ENCODE measurements around the gene ARSJ.
A peak's percentile ranks its signal among the peaks of the same experiment; 100 is the strongest.

Gene ARSJ

DNA sequence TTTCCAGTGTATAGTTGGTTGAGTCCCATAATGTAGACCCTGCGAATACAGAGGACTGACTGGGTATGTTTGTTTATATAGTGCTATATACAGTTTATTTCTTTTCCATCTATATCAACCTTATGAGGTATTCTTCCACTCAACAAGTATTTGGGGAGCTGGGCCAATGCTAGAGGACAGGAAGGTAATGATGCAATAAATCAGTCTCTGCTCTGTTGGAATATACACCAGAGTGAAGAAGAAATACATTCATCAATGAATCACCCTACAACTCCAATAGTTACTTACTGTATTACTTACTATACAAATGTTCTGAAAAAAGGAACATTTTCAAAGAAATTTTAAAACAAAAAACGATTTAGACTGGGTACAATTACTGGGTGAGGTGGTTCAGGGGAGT, 2.1 kb upstream of the ARSJ start:
- Histone ChIP-seq H3K27me3 (ENCODE audit: control insufficient read depth, insufficient read depth, low read length) (no peaks in the 10 kb centered on the region), H3K4me1 (ENCODE audit: control insufficient read depth, insufficient read depth, low read length) (peaks cover 11% of the 10 kb centered on the region), H3K4me2 (ENCODE audit: low read length) (no peak overlapping the region), H3K36me3 (ENCODE audit: insufficient read depth, low read length) (no peaks in the 10 kb centered on the region), H3K9ac (ENCODE audit: low read depth, low read length) (no peak overlapping the region), H3K9me3 (replicated peaks; ENCODE audit: low read length) (no peaks in the 10 kb centered on the region), H3K4me3 (ENCODE audit: low read length) (no peak overlapping the region)

DNA sequence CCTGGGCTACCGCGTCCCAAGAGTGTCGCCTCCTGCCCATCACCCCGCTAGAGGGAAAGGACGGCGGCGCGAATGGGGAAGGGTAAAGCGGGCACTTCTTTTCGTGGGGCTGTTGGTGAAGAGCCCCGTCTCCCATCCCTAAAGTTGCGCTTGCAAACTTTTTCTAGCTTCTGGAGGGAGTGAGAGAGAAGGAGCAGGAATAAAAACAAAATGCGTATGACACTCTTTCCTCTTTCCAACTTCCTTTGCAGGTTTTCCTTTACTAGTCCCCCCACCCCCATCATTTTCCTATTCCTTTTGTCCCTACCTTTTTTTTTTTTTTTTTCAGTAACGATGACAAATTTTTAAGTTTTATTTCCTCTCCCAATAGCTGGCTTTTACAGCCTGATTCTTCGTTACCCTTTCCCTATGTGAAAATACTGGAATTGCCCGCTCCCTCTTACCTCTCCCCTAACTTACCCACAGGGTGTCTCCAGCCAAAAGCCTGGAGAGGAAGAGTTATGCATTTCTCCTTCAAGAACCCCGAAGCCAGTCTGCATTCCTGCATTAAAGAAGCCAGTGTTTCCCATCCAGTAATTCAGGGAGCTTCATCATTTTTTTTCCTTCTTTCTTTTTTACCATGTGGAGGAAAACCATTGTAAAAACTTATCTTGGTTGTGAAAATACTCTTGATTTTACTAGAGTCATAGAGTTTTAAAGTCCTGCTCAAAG, 613 bp upstream of the ARSJ start:
- Histone ChIP-seq H3K4me3 (ENCODE audit: low read length) (peak overlapping the region; percentile 75), H3K9ac (ENCODE audit: low read depth, low read length) (peak overlapping the region; percentile 91), H3K9me3 (replicated peaks; ENCODE audit: low read length) (no peaks in the 10 kb centered on the region), H3K36me3 (ENCODE audit: insufficient read depth, low read length) (peaks cover under 1% of the 10 kb centered on the region), H3K27me3 (ENCODE audit: control insufficient read depth, insufficient read depth, low read length) (no peaks in the 10 kb centered on the region), H3K4me2 (ENCODE audit: low read length) (peak overlapping the region; percentile 86), H3K4me1 (ENCODE audit: control insufficient read depth, insufficient read depth, low read length) (peaks cover 13% of the 10 kb centered on the region)

DNA sequence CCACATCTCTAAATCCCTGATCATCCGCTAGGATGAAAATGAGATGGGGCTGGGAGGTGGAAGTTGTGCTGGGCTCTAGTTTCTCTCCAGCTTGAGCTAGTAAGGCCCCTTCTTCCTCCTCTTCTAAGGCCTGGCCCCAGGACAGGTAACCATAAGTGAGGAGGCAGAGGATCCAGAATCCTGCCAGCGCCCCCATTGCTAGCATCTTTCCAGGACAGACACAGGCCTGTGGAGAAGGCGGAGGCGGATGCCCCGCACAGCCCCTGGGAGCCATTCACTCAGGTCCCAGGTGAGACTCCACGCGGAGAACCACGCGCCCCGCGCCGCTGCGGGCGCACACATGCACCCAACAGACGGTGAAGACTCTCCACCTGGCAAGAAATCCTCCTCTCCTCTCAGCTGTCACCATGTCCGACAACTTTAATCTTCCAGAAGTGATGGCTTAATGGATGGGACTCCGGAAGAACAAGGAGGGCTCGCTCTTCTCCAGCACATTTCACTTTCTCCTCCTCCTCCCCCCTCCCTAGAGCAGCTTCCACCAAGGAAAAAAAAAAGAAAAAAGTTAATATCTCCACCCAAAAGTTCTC, 793 bp downstream of the ARSJ start:
- H3K4me2 ChIP-seq (ENCODE audit: low read length), result peak overlapping the region; percentile 86
- no peaks in the 10 kb centered on the region for H3K27me3 ChIP-seq (ENCODE audit: control insufficient read depth, insufficient read depth, low read length)
- peaks cover 12% of the 10 kb centered on the region for H3K36me3 ChIP-seq (ENCODE audit: insufficient read depth, low read length)
- H3K9ac ChIP-seq (ENCODE audit: low read depth, low read length), result peak overlapping the region; percentile 91
- peaks cover 13% of the 10 kb centered on the region for H3K4me1 ChIP-seq (ENCODE audit: control insufficient read depth, insufficient read depth, low read length)
- H3K4me3 ChIP-seq (ENCODE audit: low read length), result peak overlapping the region; percentile 75
- H3K9me3 ChIP-seq (replicated peaks; ENCODE audit: low read length), result peaks cover 4% of the 10 kb centered on the region

DNA sequence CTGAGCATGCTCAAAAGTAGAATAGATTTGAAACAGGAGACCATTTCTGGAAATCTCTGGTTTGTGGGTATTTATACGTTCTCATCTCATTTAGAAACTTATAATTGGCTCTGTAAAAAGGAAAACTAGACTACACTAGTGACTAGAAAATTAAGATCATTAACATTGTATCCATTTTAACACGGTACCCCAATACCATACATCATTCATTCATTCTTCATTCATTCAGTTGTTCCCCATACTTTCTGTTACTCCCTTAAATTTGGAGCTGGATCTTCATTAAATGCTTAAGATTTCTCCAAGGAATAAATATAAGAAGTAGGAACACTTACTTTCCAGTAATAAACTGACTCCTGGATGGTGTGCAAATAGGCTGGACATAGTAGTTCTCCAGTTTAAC, 1.3 kb downstream of the ARSJ start:
- peaks cover 17% of the 10 kb centered on the region for H3K36me3 ChIP-seq (ENCODE audit: insufficient read depth, low read length)
- no peaks in the 10 kb centered on the region for H3K27me3 ChIP-seq (ENCODE audit: control insufficient read depth, insufficient read depth, low read length)
- H3K4me3 ChIP-seq (ENCODE audit: low read length), result peak overlapping the region; percentile 75
- H3K9ac ChIP-seq (ENCODE audit: low read depth, low read length), result peak overlapping the region; percentile 91
- H3K9me3 ChIP-seq (replicated peaks; ENCODE audit: low read length), result peaks cover 6% of the 10 kb centered on the region
- peak overlapping the region; percentile 86 for H3K4me2 ChIP-seq (ENCODE audit: low read length)
- H3K4me1 ChIP-seq (ENCODE audit: control insufficient read depth, insufficient read depth, low read length), result peaks cover 17% of the 10 kb centered on the region

DNA sequence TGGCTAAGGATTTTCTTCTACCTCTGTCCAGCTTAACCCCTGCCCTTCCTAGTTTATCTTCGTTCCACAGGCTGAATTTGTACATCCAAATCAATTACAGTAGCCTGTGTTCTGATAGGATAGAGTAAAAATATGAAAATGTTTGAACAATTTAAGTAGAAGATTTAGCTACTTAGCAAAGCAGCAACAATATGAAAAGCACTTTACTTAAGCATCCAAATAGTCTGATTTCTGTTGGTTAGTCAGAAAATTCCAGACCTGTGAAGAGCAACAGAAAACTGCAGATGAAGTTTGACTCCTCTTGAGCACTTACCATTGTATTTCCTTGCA, 2.0 kb downstream of the ARSJ start:
- peaks cover 23% of the 10 kb centered on the region for H3K36me3 ChIP-seq (ENCODE audit: insufficient read depth, low read length)
- peak overlapping the region; percentile 75 for H3K4me3 ChIP-seq (ENCODE audit: low read length)
- H3K27me3 ChIP-seq (ENCODE audit: control insufficient read depth, insufficient read depth, low read length), result no peaks in the 10 kb centered on the region
- H3K9ac ChIP-seq (ENCODE audit: low read depth, low read length), result peak overlapping the region; percentile 91
- H3K9me3 ChIP-seq (replicated peaks; ENCODE audit: low read length), result peaks cover 6% of the 10 kb centered on the region
- H3K4me2 ChIP-seq (ENCODE audit: low read length), result peak overlapping the region; percentile 86
- H3K4me1 ChIP-seq (ENCODE audit: control insufficient read depth, insufficient read depth, low read length), result peaks cover 17% of the 10 kb centered on the region

DNA sequence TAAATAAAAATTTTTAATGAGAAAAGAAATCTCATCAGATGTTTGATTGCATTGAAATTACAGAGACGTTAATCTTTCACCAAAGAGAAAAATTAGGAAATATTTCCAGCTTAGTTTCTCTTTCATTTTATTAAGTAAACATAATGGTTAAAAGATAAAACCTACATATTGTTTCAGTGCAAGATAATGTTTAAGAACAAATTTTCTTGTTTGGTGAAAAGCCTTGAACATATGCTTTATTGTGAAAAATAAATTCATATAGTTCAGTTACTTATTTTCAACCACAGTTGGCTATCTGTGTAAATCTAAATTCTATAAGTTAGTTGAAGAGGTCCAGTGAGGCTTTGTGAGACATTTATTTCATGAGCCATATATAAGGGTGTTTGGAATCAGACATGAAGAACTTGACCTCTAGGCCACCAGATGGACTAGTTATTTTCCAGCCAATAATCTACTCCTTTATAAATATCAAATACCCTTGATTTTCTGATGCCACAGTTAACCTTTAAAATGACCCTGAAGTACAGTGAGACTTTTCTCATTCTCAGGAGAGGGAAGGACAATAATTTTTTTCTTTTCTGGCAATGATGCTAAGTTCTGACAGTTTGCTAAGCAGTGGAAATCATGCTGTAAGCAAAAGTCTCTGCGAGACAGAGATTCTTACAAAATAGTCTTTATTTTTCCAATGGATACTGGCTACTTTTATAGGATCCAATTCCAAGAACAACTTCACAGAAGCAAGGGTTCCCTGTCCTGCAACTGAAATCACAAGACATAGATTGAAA, 2.5 kb downstream of the ARSJ start:
- Histone ChIP-seq H3K9me3 (replicated peaks; ENCODE audit: low read length) (peaks cover 6% of the 10 kb centered on the region), H3K9ac (ENCODE audit: low read depth, low read length) (peak overlapping the region; percentile 91), H3K27me3 (ENCODE audit: control insufficient read depth, insufficient read depth, low read length) (no peaks in the 10 kb centered on the region), H3K4me1 (ENCODE audit: control insufficient read depth, insufficient read depth, low read length) (peaks cover 19% of the 10 kb centered on the region), H3K4me2 (ENCODE audit: low read length) (peak overlapping the region; percentile 86), H3K36me3 (ENCODE audit: insufficient read depth, low read length) (peaks cover 23% of the 10 kb centered on the region), H3K4me3 (ENCODE audit: low read length) (peak overlapping the region; percentile 75)

DNA sequence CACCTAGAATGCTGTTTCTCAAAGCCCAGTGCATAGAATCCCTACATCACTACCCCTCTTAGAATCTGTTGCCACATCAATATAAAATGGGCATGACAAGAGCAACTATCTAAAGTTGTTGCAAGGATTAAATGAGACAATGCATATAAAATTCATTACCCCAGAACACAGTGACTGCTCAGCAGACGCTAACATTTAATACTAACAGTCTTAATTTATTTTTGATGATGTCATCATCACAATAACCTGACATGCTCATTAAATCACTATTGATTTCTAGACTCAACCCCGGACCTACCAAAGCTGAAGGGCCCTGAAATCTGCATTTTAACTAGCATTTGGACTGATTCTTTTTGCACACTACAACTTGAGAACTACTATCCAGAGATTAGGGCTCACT, 3.9 kb downstream of the ARSJ start:
- Histone ChIP-seq H3K4me1 (ENCODE audit: control insufficient read depth, insufficient read depth, low read length) (peaks cover 20% of the 10 kb centered on the region), H3K4me2 (ENCODE audit: low read length) (peak overlapping the region; percentile 86), H3K9ac (ENCODE audit: low read depth, low read length) (peak overlapping the region; percentile 91), H3K9me3 (replicated peaks; ENCODE audit: low read length) (peaks cover 6% of the 10 kb centered on the region), H3K27me3 (ENCODE audit: control insufficient read depth, insufficient read depth, low read length) (no peaks in the 10 kb centered on the region), H3K36me3 (ENCODE audit: insufficient read depth, low read length) (peaks cover 31% of the 10 kb centered on the region), H3K4me3 (ENCODE audit: low read length) (peak overlapping the region; percentile 75)

DNA sequence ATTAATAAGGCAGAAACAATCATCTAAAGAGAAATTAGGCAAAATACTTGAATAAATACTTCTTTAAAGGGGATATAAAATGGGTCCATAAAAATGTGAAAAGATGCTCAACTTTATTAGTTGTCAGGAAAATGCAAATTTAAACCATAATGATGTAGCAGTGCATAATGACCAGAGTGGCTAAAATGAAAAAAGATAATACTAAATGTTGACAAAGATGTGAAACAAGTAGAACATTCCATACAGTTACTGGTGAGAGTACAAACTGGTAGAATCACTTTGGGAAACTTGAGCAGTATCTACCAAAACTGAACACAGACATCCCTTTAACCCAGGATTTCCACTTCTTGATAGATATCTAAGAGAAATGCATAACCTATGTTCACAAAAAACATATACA, 5.0 kb downstream of the ARSJ start:
- Histone ChIP-seq H3K36me3 (ENCODE audit: insufficient read depth, low read length) (peaks cover 34% of the 10 kb centered on the region), H3K27me3 (ENCODE audit: control insufficient read depth, insufficient read depth, low read length) (no peaks in the 10 kb centered on the region), H3K9me3 (replicated peaks; ENCODE audit: low read length) (peaks cover 6% of the 10 kb centered on the region), H3K4me2 (ENCODE audit: low read length) (peak overlapping the region; percentile 86), H3K4me3 (ENCODE audit: low read length) (peak overlapping the region; percentile 75), H3K4me1 (ENCODE audit: control insufficient read depth, insufficient read depth, low read length) (peaks cover 27% of the 10 kb centered on the region), H3K9ac (ENCODE audit: low read depth, low read length) (no peak overlapping the region)

DNA sequence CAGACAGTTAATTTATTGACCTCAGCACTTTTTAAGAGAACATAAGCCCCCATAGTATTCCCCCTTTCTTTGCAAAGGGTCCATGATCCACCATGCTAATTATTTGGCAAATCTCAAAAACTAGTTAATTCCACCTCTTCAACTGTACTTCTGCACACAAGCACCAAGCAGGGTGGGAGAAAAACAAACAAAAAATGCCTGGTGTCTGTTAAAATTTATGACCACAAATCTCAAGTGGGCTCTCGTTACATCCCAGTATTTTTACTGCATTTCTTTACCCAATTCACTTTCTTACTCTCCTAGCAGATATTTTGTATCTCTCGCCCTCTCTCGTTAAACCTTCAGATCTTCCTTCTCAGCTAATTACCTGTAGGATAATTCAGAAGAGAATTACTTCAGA, 6.1 kb downstream of the ARSJ start:
- Histone ChIP-seq H3K4me2 (ENCODE audit: low read length) (peak overlapping the region; percentile 7), H3K4me1 (ENCODE audit: control insufficient read depth, insufficient read depth, low read length) (peaks cover 35% of the 10 kb centered on the region), H3K9me3 (replicated peaks; ENCODE audit: low read length) (peaks cover 6% of the 10 kb centered on the region), H3K27me3 (ENCODE audit: control insufficient read depth, insufficient read depth, low read length) (no peaks in the 10 kb centered on the region), H3K36me3 (ENCODE audit: insufficient read depth, low read length) (peaks cover 41% of the 10 kb centered on the region), H3K9ac (ENCODE audit: low read depth, low read length) (no peak overlapping the region), H3K4me3 (ENCODE audit: low read length) (no peak overlapping the region)

DNA sequence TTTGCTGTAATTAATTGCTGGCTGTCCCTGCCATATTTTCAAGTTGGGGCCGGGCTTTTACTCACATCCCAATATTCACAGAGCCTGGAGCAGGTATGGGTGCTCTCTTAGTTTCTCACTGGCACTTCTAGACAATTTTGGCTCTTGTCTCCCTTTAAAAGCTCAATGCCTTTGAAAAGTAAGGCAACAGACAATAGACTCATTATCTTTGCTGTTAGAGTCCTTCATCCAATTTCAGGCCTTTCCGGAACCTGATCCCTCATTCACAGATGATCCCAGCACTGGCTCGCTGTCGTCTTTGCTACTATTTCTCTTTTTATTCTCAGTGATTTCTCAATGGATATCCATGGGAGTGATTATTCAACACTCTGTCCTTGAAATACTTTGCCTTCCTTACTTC, 6.7 kb downstream of the ARSJ start:
- H3K9ac ChIP-seq (ENCODE audit: low read depth, low read length), result no peak overlapping the region
- H3K4me3 ChIP-seq (ENCODE audit: low read length), result no peak overlapping the region
- H3K27me3 ChIP-seq (ENCODE audit: control insufficient read depth, insufficient read depth, low read length), result no peaks in the 10 kb centered on the region
- H3K4me1 ChIP-seq (ENCODE audit: control insufficient read depth, insufficient read depth, low read length), result peaks cover 41% of the 10 kb centered on the region
- peaks cover 6% of the 10 kb centered on the region for H3K9me3 ChIP-seq (replicated peaks; ENCODE audit: low read length)
- peaks cover 43% of the 10 kb centered on the region for H3K36me3 ChIP-seq (ENCODE audit: insufficient read depth, low read length)
- no peak overlapping the region for H3K4me2 ChIP-seq (ENCODE audit: low read length)

DNA sequence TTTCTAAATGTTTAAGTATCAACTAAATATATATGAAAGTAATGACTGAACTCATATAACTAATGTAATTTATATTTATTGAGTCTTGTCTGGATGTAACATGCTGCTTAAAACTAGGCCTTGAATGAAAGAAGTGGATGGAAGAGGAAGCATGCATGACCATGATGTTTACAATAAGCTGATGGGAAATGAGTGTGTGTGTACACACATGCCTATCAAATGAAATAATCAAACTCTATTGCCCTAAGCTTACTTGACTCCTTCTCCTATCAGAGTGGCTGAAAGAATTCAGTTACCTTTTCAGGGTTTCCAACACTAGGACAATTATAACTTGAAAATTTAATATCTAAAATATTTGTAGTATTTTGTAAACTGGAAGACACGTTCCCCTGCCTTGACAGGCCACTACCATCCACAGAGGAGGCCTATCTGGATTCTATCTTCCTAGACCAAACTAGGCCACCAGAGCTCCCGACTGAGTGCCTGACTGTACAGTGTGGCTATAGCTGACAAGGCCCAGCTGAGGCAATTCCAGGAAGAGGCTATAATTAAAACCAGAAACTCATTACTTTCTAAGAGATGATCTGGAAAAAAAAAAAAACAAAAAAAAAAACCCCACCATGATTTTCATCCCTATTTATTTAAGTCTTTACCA, 7.6 kb downstream of the ARSJ start:
- Histone ChIP-seq H3K36me3 (ENCODE audit: insufficient read depth, low read length) (peaks cover 46% of the 10 kb centered on the region), H3K9me3 (replicated peaks; ENCODE audit: low read length) (peaks cover 6% of the 10 kb centered on the region), H3K4me1 (ENCODE audit: control insufficient read depth, insufficient read depth, low read length) (peaks cover 49% of the 10 kb centered on the region), H3K9ac (ENCODE audit: low read depth, low read length) (no peak overlapping the region), H3K4me3 (ENCODE audit: low read length) (no peak overlapping the region), H3K27me3 (ENCODE audit: control insufficient read depth, insufficient read depth, low read length) (no peaks in the 10 kb centered on the region), H3K4me2 (ENCODE audit: low read length) (no peak overlapping the region)

All from skeletal muscle satellite cell (primary cell).